NCI-H1436 (cell line): ENCODE results near the gene TTLL9.
"Not testable (repeated sequence)": the region's sequence is repeated elsewhere in the genome, so short reads cannot be mapped to it uniquely, and the experiment has no call there.

Experiments used
- DNase-seq: peaks from one replicate; lab custom pipeline; 2025; lab: John Stamatoyannopoulos, UW

The TTLL9 gene

GRCh38 chr20:31883829-31884228 lies 13.4 kb downstream of the TTLL9 start:
- no peak for DNase-seq

GRCh38 chr20:31890646-31891045 lies 20.2 kb downstream of the TTLL9 start:
- no peak for DNase-seq

GRCh38 chr20:31894980-31895675 lies 24.7 kb downstream of the TTLL9 start:
- DNase-seq = no peak

- no peak for DNase-seq
Measured at GRCh38 chr20:31896049-31896448, 25.6 kb downstream of the TTLL9 start.

- DNase-seq = no peak
Measured at GRCh38 chr20:31897541-31897940, 27.1 kb downstream of the TTLL9 start.

GRCh38 chr20:31901615-31902014 lies 31.2 kb downstream of the TTLL9 start:
- no peak for DNase-seq

- DNase-seq = no peak
Measured at GRCh38 chr20:31903627-31904386, 33.4 kb downstream of the TTLL9 start.

- DNase-seq = no peak
Measured at GRCh38 chr20:31906001-31906400, 35.6 kb downstream of the TTLL9 start.

- DNase-seq = no peak
Measured at GRCh38 chr20:31907046-31907445, 36.6 kb downstream of the TTLL9 start.

GRCh38 chr20:31908016-31908415 lies 37.6 kb downstream of the TTLL9 start:
- DNase-seq = no peak

- DNase-seq = no peak
Measured at GRCh38 chr20:31908424-31908823, 38.0 kb downstream of the TTLL9 start.

- no peak for DNase-seq
Measured at GRCh38 chr20:31909253-31910070, 39.0 kb downstream of the TTLL9 start.

GRCh38 chr20:31910071-31910803 lies 39.8 kb downstream of the TTLL9 start:
- no peak for DNase-seq

- DNase-seq = no peak
Measured at GRCh38 chr20:31913431-31914157, 43.2 kb downstream of the TTLL9 start.

GRCh38 chr20:31914170-31914569 lies 43.7 kb downstream of the TTLL9 start:
- DNase-seq = no peak

- DNase-seq = no peak
Measured at GRCh38 chr20:31915491-31916280, 45.3 kb downstream of the TTLL9 start.

- no peak for DNase-seq
Measured at GRCh38 chr20:31916708-31917107, 46.3 kb downstream of the TTLL9 start.

- not testable (repeated sequence) for DNase-seq
Measured at GRCh38 chr20:31917962-31918412, 47.6 kb downstream of the TTLL9 start.

- no peak for DNase-seq
Measured at GRCh38 chr20:31918466-31919105, 48.2 kb downstream of the TTLL9 start.
